ENCODE measurements around the gene FADS6. TPM values are rescaled to one million over a fixed set of nuclear protein-coding genes. Genes with fewer than 3 reads are reported as not detected.

The FADS6 gene, protein sequence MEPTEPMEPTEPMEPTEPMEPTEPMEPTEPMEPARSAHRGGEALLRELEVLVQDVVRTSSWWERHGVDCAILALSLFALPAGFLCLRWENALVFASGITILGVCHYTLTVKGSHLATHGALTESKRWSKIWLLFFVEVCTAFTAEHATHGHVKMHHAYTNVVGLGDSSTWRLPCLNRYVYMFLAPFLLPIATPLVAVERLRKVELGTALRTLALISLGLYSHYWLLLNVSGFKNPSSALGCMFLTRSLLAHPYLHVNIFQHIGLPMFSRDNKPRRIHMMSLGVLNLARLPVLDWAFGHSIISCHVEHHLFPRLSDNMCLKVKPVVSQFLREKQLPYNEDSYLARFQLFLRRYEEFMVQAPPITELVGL
- total RNA-seq = not detected

DNA sequence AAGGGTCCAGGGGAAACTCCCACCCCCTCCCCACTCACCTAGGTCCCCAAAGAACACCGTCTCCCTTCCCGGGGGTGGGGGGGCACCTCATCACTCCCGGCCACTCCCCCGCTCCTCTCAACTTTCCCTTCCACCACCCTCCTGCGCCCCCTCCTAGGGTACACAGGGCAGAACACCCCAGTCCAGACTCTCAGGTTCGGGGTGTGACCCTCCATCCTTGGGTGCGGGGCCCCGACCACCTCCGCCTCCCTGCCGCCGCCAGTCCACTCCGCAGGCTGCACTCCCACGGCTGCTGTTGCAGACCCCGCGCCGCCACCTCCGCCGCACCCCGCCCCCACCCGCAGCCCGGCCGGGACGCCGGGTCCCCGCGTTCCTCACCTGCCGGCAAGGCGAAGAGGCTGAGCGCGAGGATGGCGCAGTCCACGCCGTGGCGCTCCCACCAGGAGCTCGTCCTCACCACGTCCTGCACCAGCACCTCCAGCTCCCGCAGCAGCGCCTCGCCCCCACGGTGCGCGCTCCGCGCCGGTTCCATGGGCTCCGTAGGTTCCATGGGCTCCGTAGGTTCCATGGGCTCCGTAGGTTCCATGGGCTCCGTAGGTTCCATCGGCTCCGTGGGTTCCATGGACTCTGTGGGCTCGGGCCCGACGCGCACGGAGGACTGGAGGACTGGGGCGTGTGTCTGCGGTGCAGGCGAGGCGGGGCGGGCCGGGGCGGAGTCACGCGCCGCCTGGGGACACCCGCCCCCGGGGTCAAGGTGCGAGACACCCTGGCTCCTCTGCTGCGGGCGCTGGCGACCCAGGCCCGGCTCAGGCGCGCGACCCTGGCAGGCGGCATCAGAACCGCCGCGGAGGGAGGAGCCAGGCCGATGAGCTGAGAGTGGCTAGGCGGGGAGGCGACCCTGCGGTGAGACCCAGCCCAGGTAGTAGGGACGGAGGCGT lies at the start of gene FADS6:
FADS6 (minus strand) TSS at position 660 of the 938 bp plus-strand sequence; CDS start at position 622, 38 bp downstream.
- peaks cover 7% of the 10 kb centered on the region for H3K4me1 ChIP-seq (replicated peaks)
- H3K27me3 ChIP-seq (replicated peaks; ENCODE audit: insufficient read depth) = peaks cover 19% of the 10 kb centered on the region
- peak within 1 kb of the TSS; percentile 7 to 23 for H3K4me3 ChIP-seq
- H3K36me3 ChIP-seq = no peaks in the 10 kb centered on the region
- TF ChIP-seq, protein P1, sequence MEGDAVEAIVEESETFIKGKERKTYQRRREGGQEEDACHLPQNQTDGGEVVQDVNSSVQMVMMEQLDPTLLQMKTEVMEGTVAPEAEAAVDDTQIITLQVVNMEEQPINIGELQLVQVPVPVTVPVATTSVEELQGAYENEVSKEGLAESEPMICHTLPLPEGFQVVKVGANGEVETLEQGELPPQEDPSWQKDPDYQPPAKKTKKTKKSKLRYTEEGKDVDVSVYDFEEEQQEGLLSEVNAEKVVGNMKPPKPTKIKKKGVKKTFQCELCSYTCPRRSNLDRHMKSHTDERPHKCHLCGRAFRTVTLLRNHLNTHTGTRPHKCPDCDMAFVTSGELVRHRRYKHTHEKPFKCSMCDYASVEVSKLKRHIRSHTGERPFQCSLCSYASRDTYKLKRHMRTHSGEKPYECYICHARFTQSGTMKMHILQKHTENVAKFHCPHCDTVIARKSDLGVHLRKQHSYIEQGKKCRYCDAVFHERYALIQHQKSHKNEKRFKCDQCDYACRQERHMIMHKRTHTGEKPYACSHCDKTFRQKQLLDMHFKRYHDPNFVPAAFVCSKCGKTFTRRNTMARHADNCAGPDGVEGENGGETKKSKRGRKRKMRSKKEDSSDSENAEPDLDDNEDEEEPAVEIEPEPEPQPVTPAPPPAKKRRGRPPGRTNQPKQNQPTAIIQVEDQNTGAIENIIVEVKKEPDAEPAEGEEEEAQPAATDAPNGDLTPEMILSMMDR (IDR thresholded peaks at IDR 0.05) = no peak
- TF ChIP-seq POLR2A (IDR thresholded peaks at IDR 0.05) (no peak), POLR2AphosphoS5 (IDR thresholded peaks at IDR 0.05) (no peak)
- H3K27ac ChIP-seq = no peak within 1 kb of the TSS
- intact Hi-C loops (cut with DNase I) = no loop called here
- no peak for DNase-seq (ENCODE audit: low spot score)
- WGBS = 3% methylated on average over 52 of the region's 86 CpGs
- no peaks in the 10 kb centered on the region for H3K9me3 ChIP-seq

DNA sequence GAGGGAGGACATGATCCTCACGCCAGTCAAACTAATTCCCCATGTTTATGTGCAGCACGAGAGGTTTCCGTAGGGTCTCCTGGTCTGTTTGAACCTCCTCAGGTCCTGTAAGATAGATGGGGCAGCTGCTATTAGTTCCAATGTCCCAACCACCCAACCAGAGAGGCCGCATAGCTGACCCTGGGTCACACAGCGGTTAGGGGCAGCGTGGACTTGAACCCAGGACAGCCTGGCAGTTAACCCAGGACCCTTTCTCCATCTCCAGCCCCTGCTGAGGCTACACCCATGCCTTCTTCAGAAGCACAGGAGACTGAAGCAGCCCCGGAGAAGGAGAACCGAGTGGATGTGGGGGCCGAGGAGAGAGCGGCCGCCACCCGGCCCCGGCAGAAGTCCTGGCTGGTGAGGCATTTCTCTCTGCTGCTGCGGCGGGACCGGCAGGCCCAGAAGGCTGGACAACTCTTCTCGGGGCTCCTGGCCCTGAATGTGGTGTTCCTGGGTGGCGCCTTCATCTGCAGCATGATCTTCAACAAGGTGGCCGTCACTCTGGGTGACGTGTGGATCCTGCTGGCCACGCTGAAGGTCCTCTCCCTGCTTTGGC lies 47.8 kb upstream of the FADS6 start:
- no peaks in the 10 kb centered on the region for H3K4me1 ChIP-seq (replicated peaks)
- TF ChIP-seq, protein P1 (IDR thresholded peaks at IDR 0.05) = no peak
- TF ChIP-seq POLR2A (IDR thresholded peaks at IDR 0.05) (no peak), POLR2AphosphoS5 (IDR thresholded peaks at IDR 0.05) (no peak)
- no peak overlapping the region for H3K27ac ChIP-seq
- WGBS = 72% methylated on average over 19 of the region's 21 CpGs
- H3K27me3 ChIP-seq (replicated peaks; ENCODE audit: insufficient read depth) = peaks cover 13% of the 10 kb centered on the region
- no peaks in the 10 kb centered on the region for H3K9me3 ChIP-seq
- intact Hi-C loops (cut with DNase I) = no loop called here
- H3K36me3 ChIP-seq = no peaks in the 10 kb centered on the region
- no peak for DNase-seq (ENCODE audit: low spot score)
- no peak overlapping the region for H3K4me3 ChIP-seq

- intact Hi-C loops (cut with DNase I) = no loop called here
- Histone ChIP-seq H3K36me3 (no peaks in the 10 kb centered on the region), H3K9me3 (no peaks in the 10 kb centered on the region), H3K27ac (no peak overlapping the region), H3K4me1 (replicated peaks) (no peaks in the 10 kb centered on the region), H3K4me3 (no peak overlapping the region), H3K27me3 (replicated peaks; ENCODE audit: insufficient read depth) (peaks cover 25% of the 10 kb centered on the region)
- 58% methylated on average over 8 of the region's 8 CpGs for WGBS
- no peak for DNase-seq (ENCODE audit: low spot score)
- TF ChIP-seq POLR2A (IDR thresholded peaks at IDR 0.05) = no peak
- TF ChIP-seq, protein P1 (IDR thresholded peaks at IDR 0.05) = no peak
- no peak for TF ChIP-seq POLR2AphosphoS5 (IDR thresholded peaks at IDR 0.05)
Measured at GRCh38 chr17:74939534-74939933, 46.1 kb upstream of the FADS6 start.

GRCh38 chr17:74938194-74938950 lies 44.9 kb upstream of the FADS6 start:
- H3K36me3 ChIP-seq = no peaks in the 10 kb centered on the region
- 62% methylated on average over 8 of the region's 8 CpGs for WGBS
- no peaks in the 10 kb centered on the region for H3K9me3 ChIP-seq
- no peak for TF ChIP-seq POLR2AphosphoS5 (IDR thresholded peaks at IDR 0.05)
- no peak for TF ChIP-seq POLR2A (IDR thresholded peaks at IDR 0.05)
- TF ChIP-seq, protein P1 (IDR thresholded peaks at IDR 0.05) = no peak
- H3K27ac ChIP-seq = no peak overlapping the region
- H3K4me3 ChIP-seq = no peak overlapping the region
- no peak for DNase-seq (ENCODE audit: low spot score)
- H3K4me1 ChIP-seq (replicated peaks) = no peaks in the 10 kb centered on the region
- intact Hi-C loops (cut with DNase I) = no loop called here
- H3K27me3 ChIP-seq (replicated peaks; ENCODE audit: insufficient read depth) = peaks cover 25% of the 10 kb centered on the region

Measured in prostate gland (tissue), 2 donors.